Measurements from ENCODE around the gene PARD3.

PARD3 gene

GRCh38 chr10:34811126-34811967 is 3.7 kb downstream of the PARD3 start:
- H3K4me3 ChIP-seq (ENCODE audit: control insufficient read depth, low read depth, low read length): no peak overlapping the region
- no peak for DNase-seq (ENCODE audit: low read depth)
- no peak for TF ChIP-seq CTCF (conservative IDR thresholded peaks at IDR 0.05; ENCODE audit: control insufficient read depth, insufficient read depth, low read depth, low read length)

GRCh38 chr10:34809796-34810195 is 5.3 kb downstream of the PARD3 start:
- no peak overlapping the region for H3K4me3 ChIP-seq (ENCODE audit: control insufficient read depth, low read depth, low read length)
- DNase-seq (ENCODE audit: low read depth): no peak

GRCh38 chr10:34808801-34809745 is 6.0 kb downstream of the PARD3 start:
- DNase-seq (ENCODE audit: low read depth): no peak
- no peak for TF ChIP-seq CTCF (conservative IDR thresholded peaks at IDR 0.05; ENCODE audit: control insufficient read depth, insufficient read depth, low read depth, low read length)
- H3K4me3 ChIP-seq (ENCODE audit: control insufficient read depth, low read depth, low read length): peak overlapping the region; percentile 15

More at GRCh38 chr10:34809796-34810195, 5.3 kb downstream of the PARD3 start:
- TF ChIP-seq CTCF (conservative IDR thresholded peaks at IDR 0.05; ENCODE audit: control insufficient read depth, insufficient read depth, low read depth, low read length): no peak

- no peak for DNase-seq (ENCODE audit: low read depth)
- TF ChIP-seq CTCF (conservative IDR thresholded peaks at IDR 0.05; ENCODE audit: control insufficient read depth, insufficient read depth, low read depth, low read length): no peak
- H3K4me3 ChIP-seq (ENCODE audit: control insufficient read depth, low read depth, low read length): no peak overlapping the region
These were observed 6.8 kb downstream of the PARD3 start for GRCh38 chr10:34808336-34808735.

GRCh38 chr10:34804306-34804705 is 10.8 kb downstream of the PARD3 start:
- DNase-seq (ENCODE audit: low read depth): peak; percentile 30
- TF ChIP-seq CTCF (conservative IDR thresholded peaks at IDR 0.05; ENCODE audit: control insufficient read depth, insufficient read depth, low read depth, low read length): no peak
- H3K4me3 ChIP-seq (ENCODE audit: control insufficient read depth, low read depth, low read length): no peak overlapping the region

GRCh38 chr10:34802692-34803091 is 12.4 kb downstream of the PARD3 start:
- no peak for DNase-seq (ENCODE audit: low read depth)
- H3K4me3 ChIP-seq (ENCODE audit: control insufficient read depth, low read depth, low read length): no peak overlapping the region
- TF ChIP-seq CTCF (conservative IDR thresholded peaks at IDR 0.05; ENCODE audit: control insufficient read depth, insufficient read depth, low read depth, low read length): no peak

Measured in fibroblast of mammary gland (primary cell).